ENCODE data around the gene AGAP1.

AGAP1 gene

GRCh38 chr2:236171680-236172254 is 677.9 kb downstream of the AGAP1 start:
- DNase-seq, result no peak

DNA sequence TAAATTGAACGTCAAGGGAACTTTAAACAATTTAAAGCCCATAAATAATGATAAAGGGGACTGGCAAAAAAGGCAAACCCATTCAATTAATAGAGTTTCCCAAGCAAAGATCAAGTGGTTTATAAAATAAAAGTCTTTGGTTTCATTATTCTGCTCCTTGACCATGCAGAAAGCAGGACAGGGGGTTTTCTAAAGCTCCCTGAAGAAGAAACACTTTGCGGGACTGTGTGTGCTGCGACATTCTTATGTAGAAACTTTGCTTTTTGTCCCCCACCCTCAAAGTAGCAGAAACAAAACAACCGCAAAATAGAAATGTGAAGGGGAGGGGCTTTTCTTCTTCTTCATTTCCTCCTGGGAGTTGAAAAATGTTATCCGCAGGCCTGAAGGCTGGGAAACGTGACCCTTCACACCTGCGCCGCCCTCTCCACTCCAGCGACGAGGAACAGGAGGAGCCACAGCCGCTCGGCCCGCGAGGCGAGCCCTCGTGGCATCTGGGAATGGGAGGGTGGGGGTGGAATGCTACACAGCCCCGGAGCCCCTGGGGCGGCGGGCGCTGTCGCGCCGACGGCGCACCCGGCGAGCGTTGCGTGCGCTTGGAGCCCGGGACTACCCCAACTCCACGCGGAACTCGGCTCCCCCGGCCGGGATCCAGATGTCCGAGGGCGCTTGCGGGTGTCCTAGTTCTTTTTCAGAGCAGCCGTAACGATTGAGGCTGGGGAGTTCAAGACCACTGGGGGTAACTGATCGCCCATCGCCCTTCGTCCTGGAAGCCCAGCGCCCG is 678.6 kb downstream of the AGAP1 start:
- DNase-seq, result no peak

DNA sequence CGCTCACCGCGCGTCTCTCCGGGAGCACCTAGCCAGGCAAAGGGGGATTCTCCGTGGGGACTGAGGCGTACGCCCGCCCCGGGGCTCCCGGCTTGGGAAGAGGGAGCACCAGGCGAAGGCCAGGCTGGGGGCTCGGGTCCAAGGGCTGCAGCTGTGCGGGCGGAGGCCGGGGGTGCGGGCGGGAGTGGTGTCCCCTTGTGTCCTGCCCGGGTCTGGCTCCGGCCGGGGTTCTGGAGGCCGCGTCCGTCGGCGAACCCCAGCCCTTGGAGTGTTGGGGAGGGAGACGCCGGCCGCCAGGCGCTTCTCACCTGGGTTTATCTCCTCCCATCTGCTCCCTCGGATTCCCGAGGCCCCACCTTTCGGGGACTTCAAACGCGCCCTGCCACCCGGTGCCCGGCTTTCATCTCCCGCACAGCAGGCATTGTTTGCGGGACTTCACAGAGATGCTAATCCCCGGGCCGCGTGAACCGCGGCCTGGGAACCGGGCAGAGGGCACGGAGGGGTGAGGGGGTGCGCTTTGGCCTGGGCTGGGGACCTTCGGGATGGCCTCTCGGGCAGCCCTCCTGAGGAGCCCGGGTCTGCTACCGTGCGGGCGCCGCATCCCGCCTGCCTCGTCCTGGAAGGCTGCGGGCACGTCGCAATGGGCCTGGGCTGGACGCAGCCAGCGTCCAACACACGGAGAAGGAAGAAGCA is 679.3 kb downstream of the AGAP1 start:
- DNase-seq, result no peak

GRCh38 chr2:236173729-236174607 is 680.1 kb downstream of the AGAP1 start:
- no peak for DNase-seq

- DNase-seq, result peak; percentile 72
Observed at GRCh38 chr2:236175548-236176150, 681.8 kb downstream of the AGAP1 start.

DNA sequence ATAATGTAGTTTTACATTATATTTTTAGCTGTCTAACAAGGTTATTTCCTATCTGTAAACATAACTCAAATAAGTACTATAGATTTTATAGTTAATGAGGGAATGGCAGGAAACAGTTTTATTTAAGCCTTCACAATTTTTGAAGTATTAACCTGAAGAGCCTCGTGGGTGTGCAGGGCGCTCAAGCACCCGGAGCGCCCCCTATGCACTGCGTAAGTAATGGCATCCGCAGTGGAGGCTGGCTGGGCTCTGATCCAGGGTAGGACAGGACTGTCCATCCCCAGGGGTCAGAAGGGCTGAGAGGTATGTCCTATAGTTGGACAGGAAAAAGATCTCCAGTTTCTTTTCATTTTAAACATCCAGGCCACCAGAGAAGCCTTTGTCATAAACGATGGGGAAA is 682.6 kb downstream of the AGAP1 start:
- DNase-seq, result no peak

- DNase-seq, result no peak
Observed at GRCh38 chr2:236176951-236177350, 683.1 kb downstream of the AGAP1 start.

- peak; percentile 18 for DNase-seq
Observed at GRCh38 chr2:236177604-236177966, 683.7 kb downstream of the AGAP1 start.

- peak; percentile 34 for DNase-seq
Observed at GRCh38 chr2:236177967-236178889, 684.4 kb downstream of the AGAP1 start.

GRCh38 chr2:236178890-236179235 is 685.0 kb downstream of the AGAP1 start:
- DNase-seq, result no peak

GRCh38 chr2:236179236-236180075 is 685.6 kb downstream of the AGAP1 start:
- DNase-seq, result no peak

GRCh38 chr2:236180076-236180816 is 686.4 kb downstream of the AGAP1 start:
- DNase-seq, result no peak

GRCh38 chr2:236180831-236181453 is 687.1 kb downstream of the AGAP1 start:
- peak; percentile 62 for DNase-seq
